HG03045 (cell line): ENCODE results near the gene SERPINE2.

ENCODE experiments used
- ATAC-seq: cut with Tn5 transposase; IDR thresholded peaks from one replicate; pipeline ENCODE4 v1.9.1; 2021; ENCODE audit warnings: mild to moderate bottlenecking, moderate library complexity; ENCODE audit not compliant: unreplicated experiment

Gene SERPINE2

DNA sequence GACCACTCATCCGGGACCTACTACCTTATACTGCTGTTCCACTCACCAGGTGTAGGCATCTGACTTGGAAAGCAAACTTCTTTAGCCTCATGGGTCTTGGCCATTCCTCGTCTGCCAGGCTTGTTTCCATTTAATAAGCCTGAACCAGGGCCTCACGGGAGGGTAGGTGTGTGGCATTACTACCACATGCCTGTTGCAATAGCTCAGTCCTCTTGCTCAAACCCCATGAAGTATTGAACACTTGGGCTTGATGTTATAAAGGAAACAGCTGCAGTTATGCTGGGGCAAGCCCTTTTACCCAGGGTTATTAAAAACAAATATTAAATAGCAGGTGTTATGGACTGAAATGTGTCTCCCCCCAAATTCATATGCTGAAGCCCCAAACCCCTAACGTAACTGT lies 60.6 kb downstream of the SERPINE2 start:
- ATAC-seq, result no peak

DNA sequence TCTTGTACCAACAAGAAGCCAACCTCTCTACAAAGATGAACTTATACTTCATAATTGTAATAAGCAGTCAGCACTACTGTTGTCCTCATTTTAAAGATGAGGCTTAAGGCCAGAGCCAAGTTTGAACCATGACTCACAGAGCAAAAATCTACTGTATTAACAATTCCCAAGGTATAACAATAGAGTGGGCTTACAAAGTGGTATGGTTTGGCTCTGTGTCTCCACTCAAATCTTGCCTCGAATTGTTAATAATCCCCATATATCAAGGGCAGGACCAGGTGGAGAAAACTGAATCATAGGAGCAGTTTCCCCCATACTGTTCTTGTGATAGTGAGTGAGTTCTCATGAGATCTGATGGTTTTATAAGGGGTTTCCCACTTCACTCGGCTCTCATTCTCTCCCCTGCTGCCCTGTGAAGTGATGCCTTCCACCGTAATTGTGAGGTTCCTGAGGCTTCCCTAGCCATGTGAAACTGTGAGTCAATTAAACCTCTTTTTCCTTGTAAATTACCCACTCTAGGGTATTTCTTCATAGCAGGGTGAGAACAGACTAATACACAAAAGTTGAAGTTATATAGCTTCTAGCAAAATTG lies 62.4 kb downstream of the SERPINE2 start:
- no peak for ATAC-seq

DNA sequence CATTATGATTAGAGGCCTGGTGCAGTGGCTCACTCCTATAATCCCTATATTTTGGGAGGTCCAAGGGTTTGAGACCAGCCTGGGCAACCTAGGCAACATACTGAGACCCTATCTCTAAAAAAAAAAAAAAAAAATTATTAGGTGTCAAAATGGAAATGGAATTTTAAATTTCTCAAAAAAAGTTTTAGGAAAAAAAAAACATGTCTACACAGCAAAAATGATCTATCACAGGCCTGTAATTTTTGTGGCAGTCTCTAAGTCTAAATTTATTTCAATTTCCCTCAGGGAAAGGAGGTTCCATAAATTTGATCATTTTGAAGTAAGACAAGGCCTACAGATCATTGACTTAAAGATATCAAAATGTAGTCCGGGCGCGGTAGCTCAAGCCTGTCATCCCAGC lies 65.5 kb downstream of the SERPINE2 start:
- no peak for ATAC-seq

DNA sequence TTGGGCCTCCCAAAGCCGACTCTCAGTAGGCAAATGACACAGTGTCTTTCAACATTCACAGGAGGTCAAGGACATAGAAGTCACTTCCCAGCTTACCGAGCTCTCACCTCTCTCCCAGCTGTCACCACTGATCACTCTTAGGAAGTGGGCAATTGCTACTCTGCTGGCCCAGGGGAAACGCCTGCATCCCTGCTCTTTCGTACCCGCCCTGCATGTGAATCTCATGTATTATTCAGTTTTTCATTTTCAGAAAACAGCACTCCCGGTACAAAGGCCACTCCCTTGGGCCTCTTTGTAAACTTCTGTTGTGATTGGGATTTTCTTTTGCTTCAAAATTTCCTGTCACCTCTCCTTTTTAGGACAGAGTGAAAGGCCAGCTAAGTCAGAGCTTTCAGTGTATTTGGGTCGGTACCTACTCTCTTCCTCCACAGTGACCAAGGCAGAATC lies 66.4 kb downstream of the SERPINE2 start:
- ATAC-seq, result no peak

DNA sequence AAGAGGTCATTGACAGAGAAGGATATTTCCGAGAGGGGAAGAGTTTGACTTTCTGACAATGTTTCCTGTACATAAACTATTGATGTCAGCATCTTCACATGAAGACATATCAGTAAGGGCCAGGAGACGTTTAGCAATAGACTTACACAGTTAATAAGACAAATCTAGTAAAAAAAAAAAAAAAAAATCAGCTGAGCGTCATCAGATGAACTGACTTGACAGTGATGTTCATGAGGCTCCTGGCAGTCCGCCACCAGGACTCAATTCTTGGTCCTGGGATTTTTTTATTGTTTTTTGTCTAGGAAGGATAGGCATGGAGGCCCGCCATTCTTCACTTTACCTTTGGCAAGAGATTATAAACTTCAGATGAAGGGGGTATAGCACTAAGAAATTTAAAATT lies 67.4 kb downstream of the SERPINE2 start:
- ATAC-seq, result no peak

DNA sequence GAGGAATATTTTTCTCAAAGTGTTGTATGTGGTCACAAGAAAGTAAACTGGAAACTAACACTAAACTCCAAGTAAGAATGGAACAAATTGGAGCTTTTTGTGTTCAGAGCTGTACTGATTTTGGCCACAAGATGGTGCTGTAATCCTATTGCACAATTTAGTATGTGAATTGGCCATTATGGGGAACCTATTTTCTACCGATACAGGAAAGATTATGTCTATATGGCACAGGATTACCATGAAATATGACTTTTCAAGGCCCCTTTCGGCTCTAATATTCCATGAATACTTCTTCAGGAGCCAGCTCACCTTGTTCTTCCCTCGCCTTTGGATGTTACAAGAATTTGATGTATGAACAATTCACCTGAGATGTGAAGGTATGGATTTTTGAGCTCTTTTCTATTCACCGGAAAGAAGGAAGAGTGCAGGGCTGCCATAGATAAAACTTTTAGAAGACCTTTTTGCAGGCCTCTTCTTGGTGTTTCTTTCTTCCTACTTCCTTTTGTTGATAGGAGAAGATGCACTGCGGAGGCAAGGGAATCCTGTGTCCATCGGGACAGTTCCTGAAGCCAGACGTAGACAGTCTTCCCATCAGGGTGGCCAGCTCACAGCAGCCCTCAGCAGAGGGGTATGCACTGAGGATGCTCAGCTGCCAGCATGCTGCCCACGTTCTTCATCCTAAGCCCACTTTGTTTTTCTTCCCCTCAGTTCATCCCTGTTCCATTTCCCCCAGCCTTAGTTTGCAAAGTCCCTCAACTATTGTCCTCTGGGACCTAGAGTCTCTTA lies 68.5 kb downstream of the SERPINE2 start:
- peak; percentile 53 for ATAC-seq

DNA sequence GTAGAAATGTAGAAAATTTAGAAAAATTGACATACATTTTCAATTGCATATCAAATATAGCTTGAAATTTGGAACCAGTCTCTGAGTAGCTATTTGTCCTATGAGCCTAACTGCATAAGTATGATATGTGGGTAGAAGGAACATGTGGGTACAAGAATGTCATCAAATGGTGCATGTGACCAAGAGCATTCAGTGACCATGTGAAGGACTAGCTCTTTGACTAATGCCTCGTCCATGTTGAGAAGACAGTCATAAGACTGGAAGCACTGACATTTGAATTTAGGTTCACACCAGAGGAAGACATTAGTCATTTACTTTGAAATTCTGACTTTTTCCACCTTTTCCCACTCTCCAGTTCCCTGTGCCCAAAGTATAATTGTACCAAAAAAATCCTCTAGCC lies 69.2 kb downstream of the SERPINE2 start:
- ATAC-seq, result peak; percentile 17

DNA sequence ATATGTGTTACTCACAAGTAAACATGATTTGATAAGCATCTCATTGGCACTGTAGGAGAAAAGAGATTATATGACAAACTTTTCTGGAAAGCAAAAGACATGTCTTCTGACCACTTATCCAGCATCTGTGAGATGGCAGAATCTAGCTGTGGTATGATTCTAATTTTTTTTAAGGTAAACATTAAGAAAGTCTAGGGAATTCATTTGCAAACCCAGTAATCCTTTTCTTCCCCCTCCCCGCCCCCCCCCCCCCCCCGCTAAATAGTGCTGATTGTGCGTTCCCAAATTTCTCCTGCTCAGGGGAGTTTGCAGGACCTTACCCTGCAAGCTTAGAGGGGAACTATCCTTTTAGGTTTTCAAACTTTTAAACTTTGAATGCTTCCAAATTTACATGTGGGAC lies 69.8 kb downstream of the SERPINE2 start:
- ATAC-seq, result no peak

DNA sequence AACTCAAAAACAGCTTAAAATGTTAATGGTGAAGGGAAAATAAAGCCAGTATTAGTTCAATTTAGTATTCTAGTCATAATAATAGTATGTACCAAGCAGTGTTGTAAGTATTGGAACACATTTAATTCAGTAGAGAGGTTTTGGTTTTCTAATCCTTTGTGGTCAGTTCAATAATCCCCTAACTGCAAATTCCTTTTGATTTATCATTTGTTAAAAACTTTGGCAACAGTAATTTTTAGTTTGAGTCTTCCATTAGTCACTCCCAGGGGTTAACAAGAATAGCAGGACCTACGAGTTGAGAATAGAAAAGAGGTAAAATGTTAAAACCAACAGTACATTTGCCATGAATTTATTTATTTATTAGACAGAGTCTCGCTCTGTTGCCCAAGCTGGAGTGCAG lies 71.1 kb downstream of the SERPINE2 start:
- no peak for ATAC-seq

DNA sequence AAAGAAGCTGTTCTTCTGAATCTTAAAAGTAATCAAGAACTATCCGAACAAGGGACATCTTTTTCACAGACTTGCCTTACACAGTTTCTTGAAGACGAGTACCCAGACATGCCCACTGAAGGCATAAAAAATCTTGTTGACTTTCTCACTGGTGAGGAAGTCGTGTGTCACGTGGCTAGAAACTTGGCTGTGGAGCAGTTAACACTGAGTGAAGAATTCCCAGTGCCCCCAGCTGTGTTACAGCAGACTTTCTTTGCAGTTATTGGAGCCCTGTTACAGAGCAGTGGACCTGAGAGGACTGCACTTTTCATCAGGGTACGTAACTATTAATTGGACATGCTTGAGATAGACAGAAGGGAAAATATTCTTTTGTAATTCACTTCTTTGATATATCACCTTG lies 79.4 kb downstream of the SERPINE2 start:
- ATAC-seq, result no peak

DNA sequence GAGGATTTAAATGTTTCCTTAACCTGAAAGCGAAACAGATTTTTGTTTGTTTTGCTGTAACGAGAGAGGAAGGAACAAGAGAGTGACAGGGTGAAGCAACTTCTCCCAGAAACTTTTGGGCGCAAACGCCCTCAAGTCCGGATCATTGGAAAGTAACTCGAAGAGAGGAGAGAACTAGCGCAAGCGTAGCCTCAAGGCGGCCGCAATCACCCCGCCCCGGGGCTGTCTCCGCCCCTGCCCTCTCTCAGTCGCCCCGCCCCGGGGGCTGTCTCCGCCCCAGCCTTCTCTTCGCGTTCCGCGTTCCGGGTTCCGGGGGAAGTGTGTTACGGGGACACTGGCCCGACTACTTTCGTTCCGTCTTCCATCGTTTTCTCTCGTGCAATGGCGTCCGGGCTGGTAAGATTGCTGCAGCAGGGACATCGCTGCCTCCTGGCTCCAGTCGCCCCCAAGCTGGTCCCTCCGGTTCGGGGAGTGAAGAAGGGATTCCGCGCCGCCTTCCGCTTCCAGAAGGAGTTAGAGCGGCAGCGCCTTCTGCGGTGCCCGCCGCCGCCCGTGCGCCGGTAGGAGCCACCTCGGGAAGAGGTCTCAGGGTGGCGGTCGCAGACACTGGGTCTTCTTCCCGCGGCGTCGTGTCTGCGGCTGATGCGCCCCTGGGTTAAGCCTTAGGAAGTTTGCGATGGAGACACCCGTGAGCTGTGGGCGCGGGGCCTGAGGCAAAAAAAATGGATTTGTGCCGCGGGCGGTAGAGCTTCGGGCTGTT lies 81.8 kb downstream of the SERPINE2 start, which contains the start of gene MRPL44:
Gene MRPL44 (plus strand): TSS at position 372 of the 760 bp plus-strand sequence. CDS start 10 bp downstream, at position 382.
- peak; percentile 86 for ATAC-seq

DNA sequence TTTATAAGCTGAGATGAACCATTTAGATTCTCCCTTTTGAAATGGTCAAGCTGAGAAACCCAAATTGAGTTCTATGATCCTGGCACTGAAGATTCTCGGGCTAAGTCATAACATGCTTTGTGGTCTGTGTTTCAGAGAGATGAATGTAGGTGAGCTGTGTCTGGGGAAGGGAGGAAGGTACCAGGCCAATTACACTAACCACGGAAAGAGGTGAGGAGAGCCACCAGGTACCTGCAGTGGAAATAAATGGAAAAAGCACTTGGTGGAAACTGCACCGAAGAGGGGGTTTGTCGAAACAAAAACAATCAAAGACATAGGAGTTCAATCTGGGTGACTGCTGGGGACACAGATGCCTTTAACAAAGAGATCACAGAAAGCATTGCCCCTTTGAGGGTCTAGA lies 82.8 kb downstream of the SERPINE2 start:
- ATAC-seq, result no peak

DNA sequence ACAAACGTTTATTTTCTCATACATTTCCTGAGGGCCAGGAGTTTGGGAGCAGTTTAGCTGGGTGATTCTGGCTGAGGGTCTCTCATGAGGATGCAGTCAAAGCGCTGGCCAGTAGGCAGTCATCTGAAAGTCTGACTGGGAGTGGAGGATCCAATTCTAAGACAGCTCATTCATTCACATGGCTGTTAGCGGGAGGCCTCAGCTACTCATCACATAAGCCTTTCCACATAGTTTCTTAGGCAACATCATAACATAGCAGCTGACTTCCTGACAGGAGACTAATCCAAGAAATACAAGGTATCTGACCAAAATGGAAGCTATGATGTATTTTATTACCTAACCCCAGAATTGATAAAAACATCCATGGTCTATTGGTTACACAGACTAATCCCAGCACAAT lies 84.7 kb downstream of the SERPINE2 start:
- ATAC-seq, result no peak

DNA sequence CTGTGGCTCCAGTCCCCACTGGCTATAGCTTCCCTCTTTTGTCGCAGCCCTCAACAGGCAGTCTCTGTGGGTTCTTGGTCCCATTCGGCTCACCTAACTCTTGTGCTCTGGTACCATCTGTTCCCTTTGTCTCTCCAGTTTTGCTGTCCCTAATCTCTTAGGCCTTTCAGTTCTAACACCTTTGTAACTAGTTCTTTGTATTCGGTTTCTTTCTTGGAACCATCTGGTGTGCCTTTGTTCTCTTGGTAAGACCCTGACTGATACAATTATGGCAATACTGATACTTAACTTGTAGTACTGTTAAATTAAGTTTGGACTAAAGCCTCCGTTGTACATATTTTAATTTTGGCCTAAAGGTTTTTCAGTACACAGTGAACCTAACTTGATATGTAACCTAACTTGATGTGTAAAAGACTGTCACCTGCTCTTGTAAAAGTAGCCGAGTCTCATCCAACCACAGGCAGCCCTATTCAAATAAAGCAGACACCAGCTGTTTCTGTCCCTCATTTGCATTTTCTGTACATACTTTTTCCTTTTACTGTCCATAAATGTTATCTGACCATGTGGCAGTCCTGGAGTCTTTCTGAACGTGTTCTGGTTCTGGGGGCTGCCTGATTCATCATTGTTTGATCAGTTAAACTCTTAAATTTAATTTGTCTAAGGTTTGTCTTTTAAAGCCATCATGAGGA lies 86.7 kb downstream of the SERPINE2 start:
- peak; percentile 54 for ATAC-seq

DNA sequence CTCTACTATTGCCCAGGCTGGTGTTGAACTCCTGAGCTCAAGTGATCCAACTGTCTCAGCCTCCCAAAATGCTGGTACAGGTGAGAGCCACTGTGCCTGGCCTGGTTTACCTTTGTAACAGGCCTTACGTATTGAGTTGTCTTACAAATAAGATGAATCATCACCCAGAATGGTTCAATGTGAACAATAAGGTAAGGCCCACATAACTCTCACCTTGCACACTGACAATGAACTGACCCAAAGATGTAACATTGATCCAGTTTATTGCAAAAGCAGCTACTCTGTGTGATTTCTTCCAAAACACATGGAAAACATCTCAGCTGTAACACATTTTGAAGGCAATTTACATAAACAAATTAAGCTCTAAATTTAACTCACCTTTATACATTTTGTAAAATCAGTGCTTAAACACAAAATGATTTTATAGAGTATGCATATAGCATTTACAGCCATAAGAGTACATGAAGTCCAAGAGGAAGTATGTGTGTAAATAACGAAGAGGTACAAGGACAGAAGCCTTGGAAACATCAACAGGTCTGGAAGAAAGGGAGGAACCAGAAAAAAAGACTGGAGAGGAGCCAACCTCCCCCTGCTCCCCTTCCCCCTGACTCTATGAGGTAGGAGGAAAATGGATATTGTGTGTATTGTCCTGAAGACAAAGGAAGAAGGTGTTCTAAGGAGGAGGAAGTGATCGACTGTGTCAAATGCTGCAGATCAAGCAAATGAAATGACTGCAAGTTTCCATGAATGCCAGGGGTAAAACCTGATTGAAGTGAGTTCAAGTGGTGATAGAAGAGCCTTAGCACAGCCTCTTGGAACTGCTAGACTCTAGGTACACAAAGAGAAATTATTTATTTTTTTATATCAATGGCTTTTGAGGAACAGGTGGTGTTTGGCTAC lies 88.4 kb downstream of the SERPINE2 start:
- no peak for ATAC-seq

DNA sequence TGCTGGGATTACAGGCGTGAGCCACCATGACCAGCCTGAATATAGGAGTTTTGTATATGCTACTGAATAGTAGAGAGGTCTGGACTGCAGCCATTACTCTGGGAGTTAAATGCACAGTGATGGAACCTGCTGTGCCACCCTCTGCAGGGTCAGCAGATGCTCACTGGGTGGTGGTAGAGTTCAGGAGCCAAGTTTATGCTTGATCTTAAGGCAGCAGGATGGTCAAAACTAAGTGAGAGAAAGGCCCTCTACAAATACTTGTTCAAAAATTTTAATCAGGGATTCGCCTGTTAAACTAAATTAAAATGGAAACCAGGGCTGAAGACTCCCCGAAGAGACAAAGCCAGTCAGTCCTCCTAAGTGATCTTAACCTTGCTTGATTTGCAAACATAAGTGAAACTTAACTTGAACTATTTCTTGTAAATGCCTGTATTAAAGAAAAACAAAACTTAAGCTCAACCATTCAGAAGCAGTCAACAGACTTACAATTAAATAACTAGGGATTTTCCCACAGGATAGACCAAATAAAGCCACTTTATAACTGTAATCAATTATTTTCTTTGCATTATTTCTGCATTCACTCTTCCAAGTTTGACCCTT lies 89.7 kb downstream of the SERPINE2 start:
- ATAC-seq, result no peak

DNA sequence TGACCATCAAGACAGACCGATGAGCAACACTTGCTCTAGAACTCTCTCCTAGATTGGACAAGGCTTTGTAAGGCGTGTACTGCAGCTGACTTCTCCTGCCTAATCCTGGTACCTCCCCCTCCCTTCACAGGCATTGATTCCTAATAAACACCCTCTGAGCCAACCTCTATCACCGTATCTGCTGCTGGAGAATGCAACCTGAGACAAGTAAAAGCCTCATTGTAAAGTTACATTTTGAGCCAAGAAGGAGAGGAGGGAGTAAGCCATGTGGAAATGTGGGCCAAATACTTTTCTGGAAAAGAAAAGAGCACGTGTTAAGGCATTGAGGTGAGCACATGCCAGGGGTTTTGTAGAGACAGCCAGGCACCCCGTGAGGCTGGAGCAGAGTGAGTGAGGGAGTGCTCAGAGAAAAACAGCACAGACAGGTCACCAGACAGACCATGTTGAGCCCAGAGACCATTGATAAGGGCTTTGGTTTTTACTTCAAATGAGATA lies 91.3 kb downstream of the SERPINE2 start:
- ATAC-seq, result no peak

DNA sequence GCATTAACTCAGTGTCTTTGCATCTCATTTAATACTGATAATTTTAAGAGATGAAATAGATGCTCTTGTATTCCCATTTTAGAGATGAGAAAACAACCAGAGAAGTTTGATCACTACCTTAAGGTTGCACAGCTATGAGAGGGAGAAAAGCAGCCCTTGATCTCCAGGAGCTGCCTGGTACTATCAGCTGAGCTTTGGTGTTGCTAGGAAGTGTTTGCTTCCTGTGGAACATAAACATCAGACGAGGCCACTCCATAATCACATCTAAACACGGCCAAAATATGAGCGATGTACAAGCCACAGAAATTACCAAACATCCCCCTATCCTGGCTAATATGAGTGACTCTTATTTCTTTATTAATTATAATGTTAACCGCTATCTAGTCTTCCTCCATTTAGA lies 93.3 kb downstream of the SERPINE2 start:
- no peak for ATAC-seq

DNA sequence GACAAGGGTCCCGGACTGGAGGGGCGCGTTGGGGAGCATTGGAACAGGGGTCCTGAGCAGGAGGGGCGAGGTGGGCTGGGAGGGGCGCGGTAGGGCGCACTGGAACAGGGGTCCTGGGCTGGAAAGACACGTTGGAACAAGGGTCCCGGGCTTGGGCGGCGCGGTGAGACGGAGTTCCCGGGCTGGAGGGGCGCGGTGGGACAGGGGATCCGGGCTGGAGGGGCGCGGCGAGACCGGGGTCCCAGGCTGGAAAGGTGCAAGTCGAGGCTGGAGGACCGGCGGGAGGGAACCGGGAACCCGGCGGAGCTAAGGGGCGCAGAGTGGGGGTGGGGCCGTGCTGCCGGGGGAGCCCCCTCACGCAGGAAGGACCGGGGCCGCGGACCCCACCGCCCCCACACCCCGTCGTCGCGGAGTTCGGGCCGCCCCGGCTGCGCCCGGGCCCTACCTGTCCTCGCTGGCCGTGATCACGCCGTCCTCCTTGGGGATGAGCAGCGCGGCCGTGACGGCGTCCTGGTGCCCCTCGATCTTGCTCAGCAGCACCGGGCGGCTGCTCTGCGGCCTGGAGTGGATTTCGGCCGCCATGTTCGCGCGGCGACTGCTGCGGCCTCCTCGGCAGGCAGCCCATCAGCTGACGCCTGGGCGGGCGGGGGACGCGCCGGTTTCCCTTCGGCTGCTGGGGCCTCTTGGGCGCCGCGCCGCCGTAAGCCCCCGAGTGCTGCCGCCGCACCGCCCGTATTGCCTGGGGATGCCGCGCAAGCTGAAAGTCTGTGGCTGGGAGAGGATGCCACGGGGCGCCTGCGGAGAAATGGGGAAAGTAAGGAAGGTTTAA lies 94.2 kb downstream of the SERPINE2 start, which contains the start of gene WDFY1:
Gene WDFY1 (minus strand): TSS at position 633 of the 829 bp plus-strand sequence. CDS start 51 bp downstream, at position 582.
- ATAC-seq, result peak; percentile 82
